GM12865 (cell line): ENCODE data around the gene AK4.
A peak's percentile ranks its signal among the peaks of the same experiment; 100 is the strongest.
"Not testable (repeated sequence)": the region's sequence is repeated elsewhere in the genome, so short reads cannot be mapped to it uniquely, and the experiment has no call there.

Source experiments
- DNase-seq: peaks from one replicate; pipeline ENCODE4 v3.0.0; 2010; ENCODE audit warnings: low read depth
- H3K4me3 ChIP-seq: 2 replicates; pipeline ENCODE4 v1.5.1; 2011; ENCODE audit warnings: mild to moderate bottlenecking, low read depth, low read length, control low read depth
- CTCF ChIP-seq: IDR thresholded peaks from 2 replicates; pipeline ENCODE4 v1.5.1; 2011; ENCODE audit warnings: low read length, control low read depth, low read depth, inconsistent platforms; ENCODE audit not compliant: insufficient read depth; ENCODE audit errors: missing control alignments

Gene AK4

GRCh38 chr1:65230731-65231481, 82.9 kb downstream of the AK4 start:
- no peak for TF ChIP-seq CTCF
- H3K4me3 ChIP-seq = no peak overlapping the region
- DNase-seq = peak; percentile 43

- TF ChIP-seq CTCF = no peak
- H3K4me3 ChIP-seq = no peak overlapping the region
- DNase-seq = no peak
Measured at GRCh38 chr1:65231718-65232330, 83.8 kb downstream of the AK4 start.

GRCh38 chr1:65232461-65232990, 84.5 kb downstream of the AK4 start:
- no peak for TF ChIP-seq CTCF
- no peak overlapping the region for H3K4me3 ChIP-seq
- DNase-seq = no peak

GRCh38 chr1:65233782-65234181, 85.8 kb downstream of the AK4 start:
- DNase-seq = no peak
- TF ChIP-seq CTCF = no peak
- H3K4me3 ChIP-seq = no peak overlapping the region

- TF ChIP-seq CTCF = peak; percentile 38
- peak; percentile 53 for DNase-seq
- H3K4me3 ChIP-seq = no peak overlapping the region
Measured at GRCh38 chr1:65235867-65236805, 88.1 kb downstream of the AK4 start.

GRCh38 chr1:65237088-65237487, 89.1 kb downstream of the AK4 start:
- not testable (repeated sequence) for H3K4me3 ChIP-seq, DNase-seq

GRCh38 chr1:65237503-65237902, 89.5 kb downstream of the AK4 start:
- no peak for DNase-seq
- no peak for TF ChIP-seq CTCF
- H3K4me3 ChIP-seq = no peak overlapping the region
